Measurements from ENCODE around the gene PIEZO2.

- no peak for TF ChIP-seq CTCF (conservative IDR thresholded peaks at IDR 0.05)
- no peak for TF ChIP-seq ZFX (IDR thresholded peaks at IDR 0.05)
These were observed 229.5 kb downstream of the PIEZO2 start for GRCh38 chr18:10919851-10920250.

All from C4-2B (cell line).